ENCODE data around the gene FGF21. TPM values are rescaled to one million over a fixed set of nuclear protein-coding genes. Genes with fewer than 3 reads are reported as not detected.
A peak's percentile ranks its signal among the peaks of the same experiment; 100 is the strongest.
"Not testable (repeated sequence)": the region's sequence is repeated elsewhere in the genome, so short reads cannot be mapped to it uniquely, and the experiment has no call there.

Gene FGF21
- total RNA-seq, 2 experiments from 2014 or later: not detected

DNA sequence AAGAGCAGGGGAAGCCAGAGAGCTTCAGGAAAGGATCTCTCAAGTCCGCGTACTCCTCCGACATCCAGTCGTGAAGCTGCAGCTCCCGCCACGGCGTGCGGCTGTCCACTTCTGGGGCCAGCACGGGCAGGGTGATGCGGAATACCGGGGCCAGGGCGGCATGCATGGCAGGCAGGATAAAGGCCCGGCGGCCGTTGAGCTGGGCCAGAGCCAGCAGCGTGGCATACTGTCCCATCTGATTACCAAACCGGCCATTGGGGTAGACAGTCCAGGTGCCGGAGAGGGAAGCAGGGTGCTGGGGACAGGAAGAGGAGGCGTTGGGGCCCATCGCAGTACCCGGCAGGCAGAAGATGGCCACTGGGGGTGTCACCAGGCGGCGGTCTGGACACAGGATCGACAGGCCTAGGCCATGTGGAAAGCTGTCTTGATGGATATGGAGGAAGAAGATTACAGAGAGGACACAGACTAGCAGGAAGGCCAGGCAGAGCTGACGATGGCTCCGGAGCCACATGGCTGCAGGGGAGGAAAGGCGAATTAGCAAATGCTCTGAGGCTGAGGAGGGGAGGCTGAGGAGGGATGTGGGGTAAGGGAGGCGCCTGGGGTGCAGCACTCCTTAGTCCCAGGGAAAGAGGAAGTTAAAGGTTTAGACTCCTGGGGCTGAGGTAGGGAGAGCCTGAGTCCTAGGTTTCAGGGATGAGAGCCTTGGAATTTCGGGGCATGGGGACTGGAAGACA is 4.4 kb upstream of the FGF21 start:
- H3K27me3 Mint-ChIP-seq: peaks cover 40% of the 10 kb centered on the region
- no peak for ATAC-seq
- H3K27ac Mint-ChIP-seq: no peak overlapping the region
- H3K4me1 Mint-ChIP-seq: peaks cover 18% of the 10 kb centered on the region
- no peaks in the 10 kb centered on the region for H3K9me3 Mint-ChIP-seq (ENCODE audit: low read depth)
- no peak overlapping the region for H3K4me3 Mint-ChIP-seq
- no peak for DNase-seq
- CTCF ChIA-PET: interaction anchor here (1.2 kb wide), 1 partner anchor 37 kb away, joined by 4 read pairs; no protein-coding TSS in a partner anchor
- H3K36me3 Mint-ChIP-seq: no peaks in the 10 kb centered on the region

- Mint-ChIP-seq H3K4me1 (peaks cover 15% of the 10 kb centered on the region), H3K27ac (no peak overlapping the region), H3K4me3 (peak overlapping the region; percentile 45), H3K27me3 (peaks cover 36% of the 10 kb centered on the region), H3K9me3 (ENCODE audit: low read depth) (no peaks in the 10 kb centered on the region), H3K36me3 (no peaks in the 10 kb centered on the region)
- CTCF ChIA-PET: interaction anchor here (0.6 to 1.2 kb wide), 2 partner anchors 9 to 36 kb away, joined by 4 to 6 read pairs; no protein-coding TSS in a partner anchor
- no peak for DNase-seq
- peak; percentile 13 for ATAC-seq
Measured at GRCh38 chr19:48751845-48752495, 3.4 kb upstream of the FGF21 start.

DNA sequence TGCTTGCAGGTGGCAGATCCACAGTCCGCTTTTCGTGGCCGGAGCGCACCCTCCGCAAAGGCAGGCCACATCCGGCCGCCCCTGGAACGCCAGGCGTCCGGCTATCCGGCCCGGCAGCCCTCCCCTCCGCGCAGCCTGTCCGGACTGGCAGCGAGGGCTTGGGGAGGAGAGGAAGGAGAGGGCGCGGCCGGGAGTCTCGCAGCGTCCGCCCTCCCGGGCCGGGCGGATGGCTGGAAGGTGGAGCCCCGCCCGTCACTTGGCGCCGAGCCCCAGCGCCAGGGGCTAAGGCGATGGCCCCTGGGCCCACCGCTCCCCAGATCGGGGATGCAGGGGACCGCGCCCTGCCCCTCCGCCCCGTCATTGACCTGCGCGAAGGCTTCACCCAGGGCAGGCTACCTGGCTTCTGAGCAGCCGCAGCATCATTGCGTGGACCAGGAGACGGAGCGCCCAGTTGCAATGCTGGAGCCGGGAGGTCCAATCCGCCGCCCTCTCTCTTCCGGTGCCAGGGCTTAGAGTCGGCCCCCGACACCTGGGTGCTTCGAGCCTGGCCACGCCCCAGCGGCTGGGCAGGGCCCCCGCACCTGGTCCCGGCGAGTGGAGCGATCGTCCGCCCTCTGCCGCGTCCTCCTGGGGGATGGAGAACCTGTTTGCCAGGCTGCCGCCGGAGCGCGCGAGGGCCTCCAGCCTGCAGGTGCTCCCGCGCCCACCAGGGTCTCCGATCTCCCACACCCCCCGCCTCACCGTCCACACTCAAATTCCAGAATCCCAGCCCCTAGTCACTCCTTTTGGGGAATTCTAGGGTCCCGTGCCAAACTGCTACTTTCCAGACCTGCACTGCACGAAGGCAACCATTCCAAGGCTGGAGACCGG is 2.6 kb upstream of the FGF21 start, which contains the start of gene FUT1:
FUT1 (minus strand) TSS at position 146 of the 870 bp plus-strand sequence. CDS start 1,360 bp downstream, outside the sequence.
- H3K27ac Mint-ChIP-seq: no peak within 1 kb of the TSS
- H3K4me3 Mint-ChIP-seq: peak within 1 kb of the TSS; percentile 45
- peaks cover 14% of the 10 kb centered on the region for H3K4me1 Mint-ChIP-seq
- H3K27me3 Mint-ChIP-seq: peaks cover 36% of the 10 kb centered on the region
- DNase-seq: peak; percentile 52
- CTCF ChIA-PET: interaction anchor here (0.6 to 1.2 kb wide), 2 partner anchors 10 to 35 kb away, joined by 4 to 6 read pairs; no protein-coding TSS in a partner anchor
- H3K36me3 Mint-ChIP-seq: no peaks in the 10 kb centered on the region
- H3K9me3 Mint-ChIP-seq (ENCODE audit: low read depth): no peaks in the 10 kb centered on the region
- peak; percentile 82 for ATAC-seq

DNA sequence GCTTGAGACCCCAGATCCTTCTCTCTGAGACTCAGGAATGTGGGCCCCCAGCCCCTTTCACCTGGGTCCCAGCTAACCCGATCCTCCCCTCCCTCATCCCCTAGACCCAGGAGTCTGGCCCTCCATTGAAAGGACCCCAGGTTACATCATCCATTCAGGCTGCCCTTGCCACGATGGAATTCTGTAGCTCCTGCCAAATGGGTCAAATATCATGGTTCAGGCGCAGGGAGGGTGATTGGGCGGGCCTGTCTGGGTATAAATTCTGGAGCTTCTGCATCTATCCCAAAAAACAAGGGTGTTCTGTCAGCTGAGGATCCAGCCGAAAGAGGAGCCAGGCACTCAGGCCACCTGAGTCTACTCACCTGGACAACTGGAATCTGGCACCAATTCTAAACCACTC is 463 bp downstream of the FGF21 start:
- ATAC-seq: no peak
- Mint-ChIP-seq H3K36me3 (no peaks in the 10 kb centered on the region), H3K4me3 (no peak overlapping the region), H3K9me3 (ENCODE audit: low read depth) (no peaks in the 10 kb centered on the region), H3K27me3 (peaks cover 33% of the 10 kb centered on the region), H3K27ac (no peak overlapping the region), H3K4me1 (peaks cover 20% of the 10 kb centered on the region)
- CTCF ChIA-PET: interaction anchor here (0.9 kb wide), 1 partner anchor 17 kb away, joined by 4 read pairs; no protein-coding TSS in a partner anchor
- DNase-seq: no peak

GRCh38 chr19:48756212-48756611 is 888 bp downstream of the FGF21 start:
- Mint-ChIP-seq H3K27me3 (peaks cover 34% of the 10 kb centered on the region), H3K27ac (no peak overlapping the region), H3K9me3 (ENCODE audit: low read depth) (no peaks in the 10 kb centered on the region), H3K36me3 (no peaks in the 10 kb centered on the region), H3K4me3 (no peak overlapping the region), H3K4me1 (peaks cover 19% of the 10 kb centered on the region)
- CTCF ChIA-PET: interaction anchor here (0.9 kb wide), 1 partner anchor 17 kb away, joined by 4 read pairs; no protein-coding TSS in a partner anchor
- no peak for ATAC-seq
- no peak for DNase-seq

GRCh38 chr19:48756686-48757085 is 1.4 kb downstream of the FGF21 start:
- DNase-seq (no peak), ATAC-seq (no peak)
- Mint-ChIP-seq H3K4me1 (peaks cover 17% of the 10 kb centered on the region), H3K4me3 (no peak overlapping the region), H3K36me3 (no peaks in the 10 kb centered on the region), H3K9me3 (ENCODE audit: low read depth) (no peaks in the 10 kb centered on the region), H3K27ac (no peak overlapping the region), H3K27me3 (peaks cover 31% of the 10 kb centered on the region)
- CTCF ChIA-PET: no interaction called here

DNA sequence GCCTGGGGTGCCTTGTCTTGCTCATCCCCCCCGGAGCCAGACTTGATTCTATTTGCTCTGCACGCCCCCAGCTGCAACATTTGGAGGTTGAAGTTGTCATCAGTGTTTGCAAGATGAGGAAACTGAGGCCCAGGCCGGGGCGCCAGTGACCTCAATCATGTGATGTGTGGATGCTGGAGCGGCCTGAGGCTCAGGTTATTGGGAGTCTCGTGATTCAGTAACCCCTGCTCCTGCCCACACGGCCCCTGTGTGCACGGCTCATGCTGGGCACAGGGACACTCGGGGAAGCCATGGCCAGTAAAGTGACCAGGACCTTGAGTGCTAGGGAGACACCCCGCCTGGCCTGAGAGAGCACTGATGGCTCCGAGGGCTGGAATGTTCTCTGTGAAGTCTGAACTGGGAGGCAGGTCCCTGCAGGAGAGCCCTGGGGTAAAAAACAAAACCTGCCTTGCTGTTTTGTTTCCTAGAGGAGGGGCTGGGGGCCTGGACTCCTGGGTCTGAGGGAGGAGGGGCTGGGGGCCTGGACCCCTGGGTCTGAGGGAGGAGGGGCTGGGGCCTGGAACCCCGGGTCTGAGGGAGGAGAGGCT is 1.9 kb downstream of the FGF21 start:
- DNase-seq: no peak
- H3K27me3 Mint-ChIP-seq: peaks cover 29% of the 10 kb centered on the region
- H3K4me1 Mint-ChIP-seq: peaks cover 15% of the 10 kb centered on the region
- CTCF ChIA-PET: no interaction called here
- no peaks in the 10 kb centered on the region for H3K9me3 Mint-ChIP-seq (ENCODE audit: low read depth)
- H3K4me3 Mint-ChIP-seq: no peak overlapping the region
- no peak overlapping the region for H3K27ac Mint-ChIP-seq
- ATAC-seq: no peak
- no peaks in the 10 kb centered on the region for H3K36me3 Mint-ChIP-seq

DNA sequence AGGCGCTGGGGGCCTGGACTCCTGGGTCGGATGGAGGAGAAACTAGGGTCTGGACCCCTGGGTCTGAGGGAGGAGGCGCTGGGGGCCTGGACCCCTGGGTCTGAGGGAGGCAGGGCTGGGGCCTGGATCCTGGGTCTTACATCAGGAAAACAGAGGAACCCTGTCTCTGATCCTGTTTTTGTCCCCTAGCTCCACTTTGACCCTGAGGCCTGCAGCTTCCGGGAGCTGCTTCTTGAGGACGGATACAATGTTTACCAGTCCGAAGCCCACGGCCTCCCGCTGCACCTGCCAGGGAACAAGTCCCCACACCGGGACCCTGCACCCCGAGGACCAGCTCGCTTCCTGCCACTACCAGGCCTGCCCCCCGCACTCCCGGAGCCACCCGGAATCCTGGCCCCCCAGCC is 2.4 kb downstream of the FGF21 start:
- peaks cover 14% of the 10 kb centered on the region for H3K4me1 Mint-ChIP-seq
- H3K27ac Mint-ChIP-seq: no peak overlapping the region
- ATAC-seq: no peak
- peaks cover 32% of the 10 kb centered on the region for H3K27me3 Mint-ChIP-seq
- H3K9me3 Mint-ChIP-seq (ENCODE audit: low read depth): no peaks in the 10 kb centered on the region
- no peaks in the 10 kb centered on the region for H3K36me3 Mint-ChIP-seq
- CTCF ChIA-PET: no interaction called here
- H3K4me3 Mint-ChIP-seq: no peak overlapping the region
- DNase-seq: no peak

DNA sequence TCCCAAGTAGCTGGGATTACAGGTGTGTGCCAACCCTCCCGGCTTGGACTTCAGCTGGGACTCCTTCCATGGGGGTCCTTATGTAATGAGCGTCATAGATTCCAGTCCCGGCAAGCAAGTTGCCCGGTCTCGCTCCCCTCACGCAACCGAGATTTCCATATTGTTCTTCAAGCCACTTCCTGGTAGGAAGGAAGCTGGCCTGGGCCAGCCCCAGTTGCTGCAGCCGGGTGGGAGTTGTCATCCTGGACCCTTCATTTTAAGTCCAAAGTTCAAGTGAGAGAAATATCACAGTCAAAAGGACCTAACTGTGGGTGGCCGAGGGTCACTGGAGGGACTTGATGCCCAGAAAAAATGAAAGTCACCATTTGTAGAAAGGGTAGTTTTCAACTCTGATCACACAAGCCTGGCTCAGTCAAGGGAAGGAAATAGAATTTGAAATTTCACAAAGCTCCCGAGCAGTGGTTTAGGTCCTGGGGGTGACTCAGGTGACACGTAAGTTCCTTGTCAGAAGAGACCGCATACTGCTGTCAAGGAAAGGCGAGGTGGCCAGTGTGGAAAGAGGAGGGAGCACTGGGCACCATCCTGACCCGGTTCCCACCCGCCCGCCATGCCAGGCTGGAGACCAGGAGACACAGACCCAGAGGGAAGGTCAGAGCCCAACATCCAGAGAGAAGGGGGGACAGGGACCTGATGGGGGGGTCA is 5.3 kb downstream of the FGF21 start:
- Mint-ChIP-seq H3K27ac (no peak overlapping the region), H3K4me3 (no peak overlapping the region), H3K27me3 (peaks cover 15% of the 10 kb centered on the region), H3K9me3 (ENCODE audit: low read depth) (no peaks in the 10 kb centered on the region), H3K4me1 (peaks cover 7% of the 10 kb centered on the region), H3K36me3 (no peaks in the 10 kb centered on the region)
- ATAC-seq (peak; percentile 55), DNase-seq (no peak)
- CTCF ChIA-PET: interaction anchor here (0.9 kb wide), 1 partner anchor 82 kb away, joined by 4 read pairs; no protein-coding TSS in a partner anchor

- ATAC-seq; H3K36me3 Mint-ChIP-seq; H3K4me3 Mint-ChIP-seq; H3K4me1 Mint-ChIP-seq; H3K27ac Mint-ChIP-seq; H3K9me3 Mint-ChIP-seq (ENCODE audit: low read depth); DNase-seq: not testable (repeated sequence)
- H3K27me3 Mint-ChIP-seq: peaks cover 27% of the 10 kb centered on the region
- CTCF ChIA-PET: interaction anchor here (1.5 kb wide), 1 partner anchor 9 kb away, joined by 3 read pairs; no protein-coding TSS in a partner anchor
Measured at GRCh38 chr19:48765816-48766215, 10.5 kb downstream of the FGF21 start.

GRCh38 chr19:48768171-48768753 is 12.9 kb downstream of the FGF21 start:
- ATAC-seq; H3K27ac Mint-ChIP-seq; H3K9me3 Mint-ChIP-seq (ENCODE audit: low read depth); DNase-seq; H3K4me1 Mint-ChIP-seq; H3K36me3 Mint-ChIP-seq; H3K4me3 Mint-ChIP-seq: not testable (repeated sequence)
- peaks cover 26% of the 10 kb centered on the region for H3K27me3 Mint-ChIP-seq
- CTCF ChIA-PET: interaction anchor here (1.2 to 1.5 kb wide), 2 partner anchors 19 to 21 kb away, joined by 3 to 4 read pairs; no protein-coding TSS in a partner anchor

All from activated CD8-positive, alpha-beta memory T cell treated with anti-CD3 and anti-CD28 coated beads, Interleukin-2, amount 10 ng/mL, durations not matched to agents 7 days and 5 days (primary cell).